ENCODE measurements around the gene SLC44A2.
"Not testable (repeated sequence)": the region's sequence is repeated elsewhere in the genome, so short reads cannot be mapped to it uniquely, and the experiment has no call there.

The SLC44A2 gene

DNA sequence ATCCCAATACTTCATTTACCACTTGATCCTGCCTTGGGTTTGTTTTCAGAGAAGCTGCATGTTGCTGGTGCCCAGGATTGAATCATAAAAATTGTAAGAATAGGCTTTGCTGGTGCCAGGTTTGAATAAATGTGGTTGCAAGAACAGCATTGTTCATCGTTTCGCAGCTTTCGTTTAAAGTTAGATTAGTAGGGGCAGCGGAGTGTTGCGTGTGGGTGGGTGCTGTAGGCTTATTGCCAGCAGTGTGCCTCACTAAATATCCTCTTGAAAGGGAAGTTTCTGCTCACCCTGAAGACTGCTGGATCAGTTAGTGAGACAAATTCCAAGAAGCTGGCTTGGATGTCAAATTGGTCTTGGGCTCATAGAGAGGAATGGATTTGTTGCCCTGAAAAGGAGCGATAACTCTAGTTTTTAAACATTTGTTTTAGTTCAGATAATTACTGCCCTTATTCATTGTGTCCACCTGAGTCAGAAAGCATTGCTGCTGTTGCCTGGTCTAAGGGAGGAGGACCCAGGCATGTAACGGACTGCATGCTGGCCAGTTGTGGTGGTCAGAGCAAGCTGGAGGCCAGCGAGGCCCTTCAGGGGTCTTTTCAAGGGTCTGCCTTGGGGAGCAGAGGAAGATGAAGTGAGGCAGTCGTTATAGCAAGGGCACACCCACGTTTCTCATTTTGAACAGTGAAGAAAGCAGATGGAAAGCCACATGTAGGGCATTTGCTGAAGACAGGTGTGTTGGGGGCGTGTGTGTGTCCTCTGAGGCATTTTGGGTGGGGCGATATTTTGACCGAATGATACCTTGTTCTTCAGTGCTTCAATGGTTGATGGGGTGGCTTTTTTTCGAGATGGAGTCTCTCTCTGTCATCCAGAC is 37.3 kb downstream of the SLC44A2 start:
- TF ChIP-seq CTCF (IDR thresholded peaks at IDR 0.05; ENCODE audit: insufficient read depth, low read length, poor library complexity, severe bottlenecking), result no peak
- Histone ChIP-seq H3K36me3 (ENCODE audit: control insufficient read depth, insufficient read depth, low read length) (peaks cover 6% of the 10 kb centered on the region; the same call in 1 of the 2 replicates), H3K27me3 (replicated peaks; ENCODE audit: control insufficient read depth, insufficient read depth, low read length) (no peaks in the 10 kb centered on the region), H3K4me3 (replicated peaks; ENCODE audit: low read depth, low read length) (no peak overlapping the region)
- no peak for DNase-seq (ENCODE audit: extremely low read depth, insufficient read length)

- H3K27me3 ChIP-seq (replicated peaks; ENCODE audit: control insufficient read depth, insufficient read depth, low read length); H3K4me3 ChIP-seq (replicated peaks; ENCODE audit: low read depth, low read length); H3K36me3 ChIP-seq (ENCODE audit: control insufficient read depth, insufficient read depth, low read length); DNase-seq (ENCODE audit: extremely low read depth, insufficient read length): not testable (repeated sequence)
These were observed 37.9 kb downstream of the SLC44A2 start for GRCh38 chr19:10663252-10663563.

- Histone ChIP-seq H3K4me3 (replicated peaks; ENCODE audit: low read depth, low read length) (no peak overlapping the region), H3K36me3 (ENCODE audit: control insufficient read depth, insufficient read depth, low read length) (peaks cover 15% of the 10 kb centered on the region), H3K27me3 (replicated peaks; ENCODE audit: control insufficient read depth, insufficient read depth, low read length) (no peaks in the 10 kb centered on the region)
- TF ChIP-seq CTCF (IDR thresholded peaks at IDR 0.05; ENCODE audit: insufficient read depth, low read length, poor library complexity, severe bottlenecking), result no peak
- DNase-seq (ENCODE audit: extremely low read depth, insufficient read length), result no peak
These were observed 42.5 kb downstream of the SLC44A2 start for GRCh38 chr19:10667867-10668266.

DNA sequence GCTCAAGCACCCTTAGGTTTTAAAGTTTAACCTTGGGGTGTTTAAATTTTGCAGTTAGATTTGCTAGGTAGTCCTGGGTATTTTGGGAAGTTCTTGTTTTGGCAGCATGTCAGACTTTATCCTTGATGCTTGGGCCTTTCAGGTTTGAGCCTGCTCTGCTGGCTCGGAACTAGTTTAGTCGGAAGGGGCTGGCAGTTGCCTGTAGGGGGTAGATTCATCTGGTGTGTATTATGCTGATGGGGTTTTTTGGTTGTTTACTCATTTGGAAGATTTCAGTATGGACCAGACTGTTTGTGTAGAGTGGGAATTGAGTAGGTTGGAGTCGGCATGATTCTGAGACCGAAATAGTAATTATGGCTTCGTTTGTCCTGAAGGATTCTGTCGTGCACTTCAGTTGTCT is 43.9 kb downstream of the SLC44A2 start:
- Histone ChIP-seq H3K4me3 (replicated peaks; ENCODE audit: low read depth, low read length) (no peak overlapping the region), H3K36me3 (ENCODE audit: control insufficient read depth, insufficient read depth, low read length) (peaks cover 17% of the 10 kb centered on the region), H3K27me3 (replicated peaks; ENCODE audit: control insufficient read depth, insufficient read depth, low read length) (no peaks in the 10 kb centered on the region)
- no peak for TF ChIP-seq CTCF (IDR thresholded peaks at IDR 0.05; ENCODE audit: insufficient read depth, low read length, poor library complexity, severe bottlenecking)
- no peak for DNase-seq (ENCODE audit: extremely low read depth, insufficient read length)

- TF ChIP-seq CTCF (IDR thresholded peaks at IDR 0.05; ENCODE audit: insufficient read depth, low read length, poor library complexity, severe bottlenecking), result no peak
- no peak overlapping the region for H3K4me3 ChIP-seq (replicated peaks; ENCODE audit: low read depth, low read length)
- no peak for DNase-seq (ENCODE audit: extremely low read depth, insufficient read length)
- peaks cover 17% of the 10 kb centered on the region for H3K36me3 ChIP-seq (ENCODE audit: control insufficient read depth, insufficient read depth, low read length)
- H3K27me3 ChIP-seq (replicated peaks; ENCODE audit: control insufficient read depth, insufficient read depth, low read length), result no peaks in the 10 kb centered on the region
These were observed 44.8 kb downstream of the SLC44A2 start for GRCh38 chr19:10670182-10670581.

DNA sequence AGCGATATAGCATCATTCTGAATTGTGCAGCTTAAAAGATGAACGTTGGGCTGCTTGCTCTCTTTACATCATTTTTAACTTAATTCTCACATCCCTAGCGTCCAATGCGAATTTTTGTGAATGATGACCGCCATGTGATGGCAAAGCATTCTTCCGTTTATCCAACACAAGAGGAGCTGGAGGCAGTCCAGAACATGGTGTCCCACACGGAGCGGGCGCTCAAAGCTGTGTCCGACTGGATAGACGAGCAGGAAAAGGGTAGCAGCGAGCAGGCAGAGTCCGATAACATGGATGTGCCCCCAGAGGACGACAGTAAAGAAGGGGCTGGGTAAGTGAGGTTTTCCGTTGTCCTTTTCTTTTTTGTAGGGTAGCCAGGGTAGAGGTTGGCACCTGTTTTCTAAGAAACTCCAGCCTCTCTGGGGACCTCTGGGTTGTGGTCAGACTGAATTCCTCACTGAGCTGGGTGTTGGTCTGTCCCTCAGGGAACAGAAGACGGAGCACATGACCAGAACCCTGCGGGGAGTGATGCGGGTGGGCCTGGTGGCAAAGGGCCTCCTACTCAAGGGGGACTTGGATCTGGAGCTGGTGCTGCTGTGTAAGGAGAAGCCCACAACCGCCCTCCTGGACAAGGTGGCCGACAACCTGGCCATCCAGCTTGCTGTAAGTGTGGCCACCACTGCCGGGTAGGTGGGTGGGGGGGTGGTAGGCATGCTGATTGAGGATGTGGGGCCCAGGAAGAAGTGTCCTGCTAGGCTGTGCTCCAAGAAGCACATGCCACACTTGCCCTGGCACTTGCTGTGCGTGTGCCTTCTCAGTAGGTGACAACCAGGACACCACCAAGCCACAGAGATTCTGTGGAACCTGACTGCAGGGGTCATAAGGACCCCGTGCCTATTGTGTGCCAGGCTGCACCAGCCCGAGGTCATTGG is 45.8 kb downstream of the SLC44A2 start:
- no peak for DNase-seq (ENCODE audit: extremely low read depth, insufficient read length)
- Histone ChIP-seq H3K36me3 (ENCODE audit: control insufficient read depth, insufficient read depth, low read length) (peaks cover 21% of the 10 kb centered on the region), H3K27me3 (replicated peaks; ENCODE audit: control insufficient read depth, insufficient read depth, low read length) (no peaks in the 10 kb centered on the region), H3K4me3 (replicated peaks; ENCODE audit: low read depth, low read length) (no peak overlapping the region)
- no peak for TF ChIP-seq CTCF (IDR thresholded peaks at IDR 0.05; ENCODE audit: insufficient read depth, low read length, poor library complexity, severe bottlenecking)

DNA sequence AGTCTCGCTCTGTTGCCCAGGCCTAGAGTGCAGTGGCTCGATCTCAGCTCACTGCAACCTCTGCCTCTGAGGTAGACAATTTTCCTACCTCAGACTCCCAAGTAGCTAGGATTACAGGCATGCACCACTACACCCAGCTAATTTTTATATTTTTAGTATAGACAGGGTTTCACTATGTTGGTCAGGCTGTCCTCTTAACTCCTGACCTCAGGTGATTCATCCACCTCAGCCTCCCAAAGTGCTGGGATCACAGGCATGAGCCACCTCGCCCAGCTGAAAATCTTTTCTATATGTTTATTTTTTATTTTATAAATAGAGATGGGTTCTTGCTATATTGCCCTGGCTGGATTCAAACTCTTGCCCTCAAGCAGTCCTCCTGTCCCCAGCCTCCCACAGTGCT is 46.6 kb downstream of the SLC44A2 start:
- DNase-seq (ENCODE audit: extremely low read depth, insufficient read length), result not testable (repeated sequence)
- peaks cover 21% of the 10 kb centered on the region for H3K36me3 ChIP-seq (ENCODE audit: control insufficient read depth, insufficient read depth, low read length)

DNA sequence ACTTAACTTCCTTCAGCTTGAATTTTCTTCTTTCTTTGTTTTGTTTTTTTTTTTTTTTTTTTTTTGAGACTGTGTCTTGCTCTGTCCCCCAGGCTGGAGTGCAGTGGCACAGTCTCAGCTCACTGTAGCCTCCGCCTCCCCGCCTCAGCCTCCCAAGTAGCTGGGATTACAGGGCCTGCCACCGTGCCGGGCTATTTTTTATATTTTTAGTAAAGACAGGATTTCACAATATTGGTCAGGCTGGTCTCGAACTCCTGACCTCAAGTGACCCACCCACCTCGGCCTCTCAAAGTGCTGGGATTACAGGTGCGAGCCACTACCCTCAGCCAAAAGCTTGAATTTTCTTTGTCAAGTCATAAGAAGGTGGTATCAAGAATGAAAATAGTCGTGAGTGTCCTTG is 49.9 kb downstream of the SLC44A2 start:
- not testable (repeated sequence) for H3K27me3 ChIP-seq (replicated peaks; ENCODE audit: control insufficient read depth, insufficient read depth, low read length); H3K4me3 ChIP-seq (replicated peaks; ENCODE audit: low read depth, low read length); DNase-seq (ENCODE audit: extremely low read depth, insufficient read length)
- peaks cover 40% of the 10 kb centered on the region for H3K36me3 ChIP-seq (ENCODE audit: control insufficient read depth, insufficient read depth, low read length)

More for the DNA sequence above, 46.6 kb downstream of the SLC44A2 start:
- H3K27me3 ChIP-seq (replicated peaks; ENCODE audit: control insufficient read depth, insufficient read depth, low read length); H3K4me3 ChIP-seq (replicated peaks; ENCODE audit: low read depth, low read length): not testable (repeated sequence)

All from GM06990 (cell line).